AG08396 (cell line): ENCODE results near the gene SCFD2.
"Not testable (repeated sequence)": the region's sequence is repeated elsewhere in the genome, so short reads cannot be mapped to it uniquely, and the experiment has no call there.

ENCODE experiments used
- DNase-seq: peaks from one replicate; pipeline ENCODE4 v3.0.0; 2012; ENCODE audit warnings: low spot score, mixed read lengths

SCFD2 gene

GRCh38 chr4:53011259-53011905, 354.5 kb downstream of the SCFD2 start:
- DNase-seq = no peak

- DNase-seq = peak; percentile 28
These were observed 355.5 kb downstream of the SCFD2 start for GRCh38 chr4:53010318-53010717.

- DNase-seq = no peak
These were observed 356.0 kb downstream of the SCFD2 start for GRCh38 chr4:53009824-53010223.

GRCh38 chr4:53007024-53007423, 358.8 kb downstream of the SCFD2 start:
- DNase-seq = no peak

GRCh38 chr4:53005808-53006207, 360.1 kb downstream of the SCFD2 start:
- DNase-seq = no peak

- no peak for DNase-seq
These were observed 360.7 kb downstream of the SCFD2 start for GRCh38 chr4:53005149-53005546.

- DNase-seq = no peak
These were observed 361.2 kb downstream of the SCFD2 start for GRCh38 chr4:53004497-53005148.

GRCh38 chr4:53003959-53004358, 361.9 kb downstream of the SCFD2 start:
- DNase-seq = no peak

GRCh38 chr4:53000560-53000959, 365.3 kb downstream of the SCFD2 start:
- no peak for DNase-seq

GRCh38 chr4:52999626-53000025, 366.2 kb downstream of the SCFD2 start:
- no peak for DNase-seq

- no peak for DNase-seq
These were observed 367.4 kb downstream of the SCFD2 start for GRCh38 chr4:52998413-52998812.

GRCh38 chr4:52997132-52997416, 368.8 kb downstream of the SCFD2 start:
- no peak for DNase-seq

GRCh38 chr4:52996261-52997131, 369.4 kb downstream of the SCFD2 start:
- peak; percentile 42 for DNase-seq

GRCh38 chr4:52995360-52996030, 370.4 kb downstream of the SCFD2 start:
- DNase-seq = no peak

GRCh38 chr4:52994567-52994966, 371.3 kb downstream of the SCFD2 start:
- DNase-seq = no peak

GRCh38 chr4:52993771-52994170, 372.1 kb downstream of the SCFD2 start:
- no peak for DNase-seq

GRCh38 chr4:52992551-52992950, 373.3 kb downstream of the SCFD2 start:
- not testable (repeated sequence) for DNase-seq

GRCh38 chr4:52991472-52991871, 374.4 kb downstream of the SCFD2 start:
- no peak for DNase-seq

- no peak for DNase-seq
These were observed 375.2 kb downstream of the SCFD2 start for GRCh38 chr4:52990706-52991105.

- no peak for DNase-seq
These were observed 376.0 kb downstream of the SCFD2 start for GRCh38 chr4:52989865-52990264.

- no peak for DNase-seq
These were observed 378.3 kb downstream of the SCFD2 start for GRCh38 chr4:52987392-52988056.

- no peak for DNase-seq
These were observed 381.4 kb downstream of the SCFD2 start for GRCh38 chr4:52984462-52984881.
